GM19240 (cell line): ENCODE results near the gene HMOX1.

Experiments
- DNase-seq: peaks from one replicate; pipeline ENCODE4 v3.0.0; 2011; ENCODE audit warnings: low spot score; ENCODE audit not compliant: insufficient read length

The HMOX1 gene

GRCh38 chr22:35380537-35381423, at the start of gene HMOX1:
TSS of gene HMOX1 (plus strand) at chr22:35381096. CDS start at chr22:35381174, 78 bp downstream.
- DNase-seq, result peak; percentile 55

- no peak for DNase-seq
Measured at GRCh38 chr22:35332278-35332677, 48.6 kb upstream of the HMOX1 start.

GRCh38 chr22:35333220-35333619, 47.7 kb upstream of the HMOX1 start:
- no peak for DNase-seq

DNA sequence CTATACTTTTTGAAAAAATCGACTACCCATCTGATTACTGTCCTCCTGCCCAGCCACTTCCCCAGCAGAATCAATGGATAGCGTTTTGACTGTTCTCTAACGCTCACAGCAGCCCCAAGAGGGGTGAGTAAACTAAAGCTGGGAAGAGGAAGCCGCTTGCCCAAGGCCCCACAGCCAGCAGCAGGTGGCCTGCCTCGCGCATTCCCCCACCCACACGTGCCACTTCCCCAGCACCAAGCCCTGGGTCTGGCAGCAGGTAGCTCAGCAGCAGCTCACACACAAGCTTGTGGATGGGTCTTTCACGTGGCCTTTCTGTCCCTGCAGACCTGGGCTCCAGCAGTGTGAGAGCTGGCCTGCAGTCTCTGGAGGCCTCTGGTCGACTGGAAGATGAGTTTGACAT, 46.9 kb upstream of the HMOX1 start:
- no peak for DNase-seq

- no peak for DNase-seq
Measured at GRCh38 chr22:35335468-35335867, 45.4 kb upstream of the HMOX1 start.

- DNase-seq, result no peak
Measured at GRCh38 chr22:35335936-35336781, 44.7 kb upstream of the HMOX1 start.

DNA sequence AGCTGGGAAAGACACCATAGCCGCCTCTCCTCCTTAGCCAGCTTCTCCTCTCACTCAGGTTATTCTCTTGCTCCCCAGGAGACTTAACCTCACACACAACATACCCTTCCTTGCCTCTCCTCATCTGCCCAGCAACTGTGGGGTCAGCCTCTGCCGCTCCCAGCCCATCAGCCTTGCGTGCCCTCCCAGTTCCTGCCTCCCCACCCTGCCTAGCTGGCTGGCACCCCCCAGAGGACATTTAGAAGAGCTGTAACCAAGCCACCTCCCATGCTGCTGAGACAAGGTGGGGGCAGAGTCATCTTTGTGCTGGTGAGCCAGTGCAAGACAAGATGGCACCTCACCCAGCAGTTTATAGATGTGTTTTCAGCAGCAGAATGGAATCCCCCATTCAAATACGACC, 43.0 kb upstream of the HMOX1 start:
- no peak for DNase-seq

DNA sequence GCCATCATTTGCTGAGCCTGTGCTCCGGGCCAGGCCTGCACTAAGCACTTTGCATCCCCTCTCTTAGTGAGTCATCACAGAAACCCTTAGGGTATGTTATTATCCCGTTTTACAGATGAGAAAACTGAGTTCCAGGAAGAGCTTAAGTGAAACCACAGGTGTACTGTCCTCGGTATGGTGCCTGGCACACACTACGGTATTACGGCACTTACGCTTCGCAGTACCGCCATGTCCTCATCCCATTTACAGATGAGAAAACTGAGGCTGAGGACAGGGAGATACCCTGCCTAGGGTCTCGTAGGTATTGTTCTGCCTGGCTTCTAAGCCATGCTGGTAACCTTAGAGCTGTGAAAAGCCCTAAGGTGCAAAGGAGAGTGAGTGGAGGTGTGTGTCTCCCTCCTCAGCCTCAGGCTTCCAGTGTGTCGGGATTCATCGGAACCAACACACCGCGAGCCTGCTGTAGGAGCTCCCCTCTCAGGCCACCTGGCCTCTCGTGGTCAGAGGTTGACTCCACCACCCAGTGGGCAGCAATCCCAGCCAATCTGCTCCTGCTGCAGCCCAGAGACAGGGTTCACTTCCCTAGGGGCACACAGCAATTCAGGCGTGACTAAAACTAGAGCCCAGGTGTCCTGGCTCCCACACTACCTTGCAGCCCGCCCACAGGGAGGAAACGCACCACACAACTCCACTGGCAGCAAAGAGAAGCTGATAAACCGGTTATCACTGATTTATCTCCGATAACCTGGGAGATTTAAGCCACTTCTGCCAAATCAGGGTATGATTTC, 39.6 kb upstream of the HMOX1 start:
- no peak for DNase-seq

DNA sequence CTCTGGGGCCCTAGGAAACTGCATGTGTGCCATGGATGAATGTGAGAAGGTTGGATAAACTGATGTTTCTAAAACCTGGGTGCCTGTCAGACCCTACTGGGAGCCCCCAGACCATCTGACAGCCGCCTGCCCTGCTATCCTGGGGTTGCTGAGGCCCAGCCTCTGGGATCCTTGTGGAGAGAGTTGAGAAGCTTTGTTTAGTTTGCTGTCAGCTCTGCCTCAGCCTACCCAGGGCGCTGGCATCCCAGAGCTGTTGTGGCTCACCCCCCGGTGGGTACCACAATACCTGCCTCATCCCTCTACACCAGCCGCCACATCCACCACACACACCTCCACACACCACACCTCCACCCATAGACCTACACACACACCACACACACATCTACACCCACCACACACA, 38.5 kb upstream of the HMOX1 start:
- DNase-seq, result no peak

DNA sequence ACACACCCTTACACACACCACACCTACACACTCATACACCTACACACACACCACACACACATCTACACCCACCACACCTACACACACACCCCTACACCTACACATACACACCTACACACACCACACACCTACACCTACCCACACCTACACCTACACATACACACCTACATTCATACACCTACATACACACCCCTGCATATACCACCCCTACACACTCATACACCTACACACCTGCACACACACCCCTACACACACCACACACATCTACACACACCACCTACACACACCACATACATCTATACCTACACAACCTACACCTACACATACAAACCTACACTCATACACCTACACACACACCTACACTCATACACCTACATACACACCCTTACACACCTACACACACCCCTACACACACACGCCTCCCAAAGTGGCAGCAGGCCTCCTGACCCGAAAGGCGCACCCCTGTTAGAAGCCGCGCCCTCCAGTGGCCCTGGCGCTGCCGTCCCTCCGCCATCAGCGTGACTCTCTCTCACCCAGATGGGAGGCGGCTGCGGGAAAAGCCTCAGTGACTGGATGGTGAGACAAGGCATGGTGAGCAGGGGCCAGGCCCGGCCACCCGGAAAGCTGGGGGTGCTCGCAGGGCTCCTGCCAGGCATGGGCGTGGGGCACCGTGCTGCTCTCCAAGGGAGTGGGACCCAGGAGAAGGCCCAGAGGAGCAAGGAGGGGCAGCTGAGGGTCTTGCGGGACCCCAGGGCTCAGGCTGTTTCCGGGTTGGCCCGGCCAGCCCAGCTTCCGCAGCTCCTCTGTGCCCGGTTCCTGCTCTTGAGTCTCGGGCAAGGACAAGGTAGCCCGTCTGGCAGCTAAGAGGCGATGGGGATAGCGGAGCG, 37.0 kb upstream of the HMOX1 start:
- DNase-seq, result no peak

- no peak for DNase-seq
Measured at GRCh38 chr22:35344956-35345690, 35.8 kb upstream of the HMOX1 start.

- DNase-seq, result no peak
Measured at GRCh38 chr22:35345808-35346505, 34.9 kb upstream of the HMOX1 start.

DNA sequence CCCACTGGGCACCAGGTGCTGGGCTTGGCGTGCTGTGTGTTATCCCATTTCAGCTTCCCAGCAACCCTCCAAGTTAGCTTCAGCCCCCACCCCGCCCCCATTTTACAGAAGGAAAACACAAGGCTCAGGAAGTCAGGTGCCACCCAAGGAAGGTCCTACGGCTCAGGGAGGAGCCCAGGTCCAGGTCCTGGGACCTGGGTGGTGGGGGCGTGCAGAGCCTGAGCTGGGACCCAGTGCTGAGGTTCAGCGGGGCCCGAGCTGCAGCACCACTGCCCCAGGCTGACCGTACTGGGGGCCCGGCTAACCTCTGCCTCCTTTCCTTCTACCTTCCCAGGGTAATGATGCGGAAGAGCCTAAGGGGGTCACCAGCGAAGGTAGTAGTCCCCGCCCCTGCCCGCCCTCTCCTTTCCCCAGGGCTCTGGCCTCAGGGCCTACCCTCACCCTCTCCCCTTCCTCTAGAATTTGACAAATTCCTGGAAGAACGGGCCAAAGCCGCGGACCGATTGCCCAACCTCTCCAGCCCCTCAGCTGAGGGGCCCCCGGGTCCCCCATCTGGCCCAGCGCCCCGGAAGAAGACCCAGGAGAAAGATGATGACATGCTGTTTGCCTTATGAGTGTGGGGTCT, 34.2 kb upstream of the HMOX1 start:
- DNase-seq, result no peak

DNA sequence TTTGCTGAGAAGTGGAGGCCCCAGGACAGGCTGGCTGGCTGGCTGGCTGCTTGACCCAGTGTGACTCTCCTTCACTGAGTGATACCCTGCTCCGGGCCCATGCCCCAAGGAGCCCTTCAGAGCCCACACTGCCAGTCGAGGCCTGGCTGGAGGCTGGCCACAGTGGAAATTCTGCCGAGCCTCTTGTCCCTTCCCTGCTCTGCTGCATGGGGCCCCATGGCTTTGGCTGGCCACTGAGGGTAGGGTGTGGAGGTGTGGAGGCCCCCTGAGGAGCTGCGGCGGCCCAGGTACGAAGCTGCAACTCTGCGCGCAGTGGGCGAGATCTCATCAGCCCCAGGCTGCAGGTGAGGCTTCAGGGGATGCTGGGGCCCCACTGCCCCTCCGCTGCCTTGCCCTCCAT, 33.4 kb upstream of the HMOX1 start:
- no peak for DNase-seq

- no peak for DNase-seq
Measured at GRCh38 chr22:35348026-35348590, 32.8 kb upstream of the HMOX1 start.

- no peak for DNase-seq
Measured at GRCh38 chr22:35348703-35349102, 32.2 kb upstream of the HMOX1 start.

DNA sequence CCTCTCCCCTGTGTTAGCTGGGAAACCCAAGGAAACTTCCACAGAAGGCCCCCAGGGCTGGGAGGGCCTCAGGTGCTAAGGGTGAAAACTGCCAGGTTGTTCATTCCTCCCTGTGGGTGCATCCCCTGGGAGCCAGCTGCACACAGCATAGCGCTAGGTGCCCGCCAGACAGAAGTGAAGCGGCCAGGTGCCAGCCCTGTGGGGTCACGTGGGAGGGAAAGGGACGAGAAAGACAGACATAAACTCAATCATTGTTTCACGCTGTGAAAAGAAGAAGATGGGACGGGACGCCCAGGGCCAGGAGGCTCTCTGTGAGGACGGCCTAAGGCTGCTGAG, 31.6 kb upstream of the HMOX1 start:
- DNase-seq, result no peak

DNA sequence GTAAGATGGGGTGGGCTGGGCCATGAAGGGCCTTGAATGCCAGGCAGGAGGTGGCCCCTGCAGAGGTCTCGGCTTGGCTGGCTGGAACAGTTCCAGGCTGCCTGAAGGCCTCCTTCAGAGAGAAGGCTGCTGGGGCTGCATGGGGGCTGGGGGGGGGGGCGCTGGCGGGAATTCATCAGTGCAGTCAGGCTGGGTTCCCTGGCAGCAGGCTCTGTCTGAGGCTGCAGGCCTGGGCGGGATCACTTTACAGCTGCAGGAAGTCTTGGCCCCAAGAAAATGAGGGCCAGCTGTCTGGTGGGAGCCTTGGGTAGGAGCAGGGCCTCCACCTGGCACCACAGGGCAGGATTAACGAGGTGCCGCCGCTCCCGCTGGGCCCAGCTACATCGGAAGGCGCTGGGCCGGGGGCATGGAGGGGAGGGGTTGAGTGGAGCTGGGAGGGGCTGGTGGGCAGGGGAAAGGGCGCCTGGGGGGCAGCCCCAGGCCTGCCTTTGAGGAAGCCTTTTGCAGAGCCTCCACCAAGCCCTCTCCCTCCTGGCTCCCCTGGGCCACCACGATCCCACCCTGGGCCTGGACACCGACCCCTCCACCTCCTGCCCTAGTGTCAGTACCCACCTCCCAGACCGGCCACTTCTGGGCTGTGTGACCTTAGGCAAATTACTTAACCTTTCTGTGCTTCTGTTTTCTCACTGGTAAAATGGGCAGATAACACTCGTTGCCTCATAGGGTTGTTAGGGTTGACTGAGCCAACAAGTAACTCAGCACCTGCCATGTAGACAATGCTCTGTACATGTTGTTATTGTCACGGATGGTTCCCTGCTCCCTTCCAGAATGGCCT, 31.0 kb upstream of the HMOX1 start:
- no peak for DNase-seq
